PFSK-1 (cell line): ENCODE data around the gene LZTFL1.

Experiments
- FOXP2 ChIP-seq: optimal IDR thresholded peaks from 2 replicates; pipeline ENCODE3; 2011; ENCODE audit warnings: borderline replicate concordance, control low read depth, inconsistent platforms; ENCODE audit not compliant: insufficient read depth; ENCODE audit errors: extremely low read length, extremely low read depth
- POLR2AphosphoS5 ChIP-seq: IDR thresholded peaks from 2 replicates; pipeline ENCODE4 v1.6.1; 2012; ENCODE audit warnings: low read depth, mild to moderate bottlenecking, control low read depth, low read length, moderate library complexity
- SIN3A ChIP-seq: IDR thresholded peaks from 2 replicates; pipeline ENCODE4 v1.6.1; 2012; ENCODE audit warnings: mild to moderate bottlenecking, low read length, moderate library complexity, borderline replicate concordance; ENCODE audit not compliant: insufficient read depth
- TAF1 ChIP-seq: IDR thresholded peaks from 2 replicates; pipeline ENCODE4 v1.6.1; 2012; ENCODE audit warnings: low read length, control low read depth, borderline replicate concordance; ENCODE audit not compliant: insufficient read depth
- TF ChIP-seq, protein P1 (sequence below), 2 experiments: IDR thresholded peaks; 2 replicates each; pipeline versions ENCODE4 v1.6.1 to v1.8.0; 2011 to 2012; ENCODE audit warnings: low read depth in 2 of 2, low read length in 2 of 2, control low read depth in 1 of 2, inconsistent platforms in 1 of 2, mild to moderate bottlenecking in 1 of 2, moderate library complexity in 1 of 2; ENCODE audit not compliant: insufficient read depth in 1 of 2

The LZTFL1 gene

DNA sequence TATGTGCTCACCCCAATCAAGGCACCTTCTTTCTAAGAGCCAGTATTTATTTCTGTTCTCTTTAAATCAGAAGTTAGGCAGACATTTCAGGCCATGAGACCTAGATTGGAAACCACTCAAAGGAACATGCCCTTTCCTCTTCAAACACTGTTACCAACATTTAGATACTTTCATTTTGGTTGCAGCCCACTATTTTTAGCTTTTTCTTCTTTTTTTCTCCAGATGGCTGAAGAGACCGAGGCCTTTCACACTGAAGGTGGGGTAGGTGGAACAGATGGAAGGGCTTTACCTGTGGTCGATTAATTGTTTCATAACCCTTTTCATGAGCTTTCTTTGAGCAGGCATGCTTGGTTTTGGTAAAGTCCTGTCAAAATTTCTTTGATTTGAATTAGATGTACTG is 10.9 kb upstream of the LZTFL1 start:
- TF ChIP-seq SIN3A (no peak), POLR2AphosphoS5 (no peak)

DNA sequence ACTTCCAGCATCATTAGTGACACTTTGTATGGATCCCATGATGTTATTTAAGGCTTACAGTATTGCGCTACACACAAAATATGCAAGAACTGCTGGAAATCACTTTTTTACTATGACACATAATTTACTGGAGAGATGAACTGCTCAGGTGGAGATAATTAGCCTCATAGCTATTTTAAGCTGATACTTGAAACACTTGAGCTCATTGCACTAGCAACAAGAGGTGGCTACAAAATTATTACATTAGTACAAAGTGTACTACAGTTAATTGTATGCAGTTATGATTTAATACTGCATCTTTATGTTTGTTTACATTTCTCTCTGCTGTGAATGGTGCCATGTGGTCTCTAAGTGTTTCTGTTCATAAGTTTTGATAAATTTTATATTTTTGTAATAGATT is 6.5 kb upstream of the LZTFL1 start:
- TF ChIP-seq TAF1: no peak
- TF ChIP-seq, protein P1, sequence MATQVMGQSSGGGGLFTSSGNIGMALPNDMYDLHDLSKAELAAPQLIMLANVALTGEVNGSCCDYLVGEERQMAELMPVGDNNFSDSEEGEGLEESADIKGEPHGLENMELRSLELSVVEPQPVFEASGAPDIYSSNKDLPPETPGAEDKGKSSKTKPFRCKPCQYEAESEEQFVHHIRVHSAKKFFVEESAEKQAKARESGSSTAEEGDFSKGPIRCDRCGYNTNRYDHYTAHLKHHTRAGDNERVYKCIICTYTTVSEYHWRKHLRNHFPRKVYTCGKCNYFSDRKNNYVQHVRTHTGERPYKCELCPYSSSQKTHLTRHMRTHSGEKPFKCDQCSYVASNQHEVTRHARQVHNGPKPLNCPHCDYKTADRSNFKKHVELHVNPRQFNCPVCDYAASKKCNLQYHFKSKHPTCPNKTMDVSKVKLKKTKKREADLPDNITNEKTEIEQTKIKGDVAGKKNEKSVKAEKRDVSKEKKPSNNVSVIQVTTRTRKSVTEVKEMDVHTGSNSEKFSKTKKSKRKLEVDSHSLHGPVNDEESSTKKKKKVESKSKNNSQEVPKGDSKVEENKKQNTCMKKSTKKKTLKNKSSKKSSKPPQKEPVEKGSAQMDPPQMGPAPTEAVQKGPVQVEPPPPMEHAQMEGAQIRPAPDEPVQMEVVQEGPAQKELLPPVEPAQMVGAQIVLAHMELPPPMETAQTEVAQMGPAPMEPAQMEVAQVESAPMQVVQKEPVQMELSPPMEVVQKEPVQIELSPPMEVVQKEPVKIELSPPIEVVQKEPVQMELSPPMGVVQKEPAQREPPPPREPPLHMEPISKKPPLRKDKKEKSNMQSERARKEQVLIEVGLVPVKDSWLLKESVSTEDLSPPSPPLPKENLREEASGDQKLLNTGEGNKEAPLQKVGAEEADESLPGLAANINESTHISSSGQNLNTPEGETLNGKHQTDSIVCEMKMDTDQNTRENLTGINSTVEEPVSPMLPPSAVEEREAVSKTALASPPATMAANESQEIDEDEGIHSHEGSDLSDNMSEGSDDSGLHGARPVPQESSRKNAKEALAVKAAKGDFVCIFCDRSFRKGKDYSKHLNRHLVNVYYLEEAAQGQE (IDR thresholded peaks at IDR 0.05; ENCODE audit: insufficient read depth in 1 of 2, low read depth in 2 of 2, low read length in 2 of 2): no peak
- no peak for TF ChIP-seq POLR2AphosphoS5
- TF ChIP-seq SIN3A: no peak
- no peak for TF ChIP-seq FOXP2

DNA sequence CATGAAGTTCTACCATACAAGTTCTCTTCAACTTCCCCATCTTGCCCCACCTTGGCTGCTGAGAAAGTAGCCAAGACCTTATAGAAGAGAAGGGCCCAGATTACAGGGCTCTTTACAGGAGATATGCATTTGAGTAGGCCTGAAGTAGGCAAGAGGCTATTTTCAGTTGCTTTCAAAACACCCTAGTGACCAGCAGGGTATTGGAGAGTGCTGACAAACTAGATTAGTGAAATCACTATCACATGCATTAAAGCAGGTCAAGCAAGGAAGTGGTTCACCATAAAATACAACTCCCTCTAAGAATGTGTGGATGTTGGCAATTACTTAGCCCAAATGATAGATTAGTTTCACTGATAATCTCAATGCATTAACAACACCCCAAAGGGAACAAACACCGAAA is 2.7 kb upstream of the LZTFL1 start:
- no peak for TF ChIP-seq SIN3A
- TF ChIP-seq, protein P1 (IDR thresholded peaks at IDR 0.05; ENCODE audit: insufficient read depth in 1 of 2, low read depth in 2 of 2, low read length in 2 of 2): no peak
- no peak for TF ChIP-seq TAF1
- no peak for TF ChIP-seq POLR2AphosphoS5
- TF ChIP-seq FOXP2: no peak

DNA sequence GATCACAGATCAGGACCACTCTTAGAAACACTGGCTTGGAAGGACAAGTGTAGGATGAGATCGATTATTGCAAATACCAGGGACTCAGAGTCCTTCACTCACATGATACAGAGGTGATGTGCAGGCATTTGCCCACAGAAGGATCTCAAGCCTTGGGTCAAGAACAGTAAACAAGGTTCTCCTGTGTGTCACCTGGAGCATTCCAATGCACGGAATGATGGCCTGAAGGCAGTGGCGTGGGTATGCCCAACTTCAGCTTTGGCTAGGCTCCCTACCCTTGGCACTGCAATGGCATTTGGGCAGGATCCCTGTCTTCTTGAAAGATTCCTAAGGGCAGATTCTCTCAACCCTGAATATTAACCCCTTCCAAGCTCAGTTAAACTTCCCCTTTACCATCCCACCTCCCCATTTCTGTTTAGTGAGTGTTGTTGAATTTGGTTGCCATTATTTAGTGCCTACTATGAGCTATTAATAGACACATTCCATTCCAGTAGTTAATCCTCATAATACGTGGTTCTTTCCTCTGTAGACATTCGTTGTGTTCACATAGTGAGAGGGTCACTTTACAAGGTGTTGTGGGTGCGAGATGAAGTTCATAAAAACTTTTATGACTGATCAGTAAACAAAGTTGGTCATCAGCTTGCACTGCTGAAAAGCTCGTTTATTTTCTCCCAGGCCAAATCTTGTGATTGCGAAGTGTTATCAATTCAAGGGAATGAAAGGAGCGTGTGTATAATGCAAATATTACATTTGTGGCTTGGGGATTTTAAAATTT is 1.1 kb upstream of the LZTFL1 start:
- TF ChIP-seq POLR2AphosphoS5 (no peak), SIN3A (no peak), TAF1 (no peak), FOXP2 (no peak)
- TF ChIP-seq, protein P1 (IDR thresholded peaks at IDR 0.05; ENCODE audit: insufficient read depth in 1 of 2, low read depth in 2 of 2, low read length in 2 of 2): no peak

DNA sequence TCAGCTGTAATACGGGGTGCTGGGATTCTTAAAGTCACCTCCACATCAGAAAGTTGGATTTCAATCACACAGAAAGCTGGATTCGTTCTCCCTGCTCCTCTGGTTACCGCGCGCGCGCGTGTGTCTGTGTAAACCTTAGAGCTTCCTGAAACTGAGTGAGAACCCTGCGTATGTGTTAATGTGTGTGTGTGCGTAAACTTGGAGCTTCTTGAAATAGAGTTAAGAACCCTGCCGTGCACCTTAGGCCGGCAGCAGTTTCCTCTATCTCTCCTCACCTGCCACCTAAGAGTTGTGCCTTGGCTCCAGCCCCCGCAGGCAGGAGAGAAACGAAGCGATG is 531 bp downstream of the LZTFL1 start:
- TF ChIP-seq TAF1 (no peak), SIN3A (no peak), FOXP2 (no peak), POLR2AphosphoS5 (no peak)
- TF ChIP-seq, protein P1 (IDR thresholded peaks at IDR 0.05; ENCODE audit: insufficient read depth in 1 of 2, low read depth in 2 of 2, low read length in 2 of 2): no peak
